ENCODE data around the gene ACAD8. TPM values are rescaled to one million over a fixed set of nuclear protein-coding genes. Genes with fewer than 3 reads are reported as not detected.

ACAD8 gene
- polyA plus RNA-seq, 1 donor from 2014 or later: 68.8 TPM

- H3K27ac ChIP-seq (ENCODE audit: low read length): no peak overlapping the region
- TF ChIP-seq SMC3 (conservative IDR thresholded peaks at IDR 0.05; ENCODE audit: poor library complexity): no peak
- no peaks in the 10 kb centered on the region for H3K36me3 ChIP-seq (ENCODE audit: insufficient read depth, low read length)
- H3K9ac ChIP-seq (ENCODE audit: low read length): no peak overlapping the region
- H3K4me2 ChIP-seq (ENCODE audit: low read length): no peak overlapping the region
- H2AFZ ChIP-seq (ENCODE audit: low read depth, low read length): no peak overlapping the region
- no peaks in the 10 kb centered on the region for H4K20me1 ChIP-seq (ENCODE audit: insufficient read depth)
- no peaks in the 10 kb centered on the region for H3K9me2 ChIP-seq (ENCODE audit: insufficient read depth, low read length)
- H3K4me3 ChIP-seq (ENCODE audit: low read length): no peak overlapping the region
- no peaks in the 10 kb centered on the region for H3F3A ChIP-seq (ENCODE audit: insufficient read depth, low read length, poor library complexity, severe bottlenecking)
- no peaks in the 10 kb centered on the region for H3K79me2 ChIP-seq (replicated peaks; ENCODE audit: insufficient read depth, low read length)
- no peaks in the 10 kb centered on the region for H3K27me3 ChIP-seq (ENCODE audit: insufficient read depth, low read depth, low read length)
- no peaks in the 10 kb centered on the region for H3K9me3 ChIP-seq (ENCODE audit: low read length)
Observed at GRCh38 chr11:134294664-134295063, 41.3 kb downstream of the ACAD8 start.

- Histone ChIP-seq H3K27ac (ENCODE audit: low read length) (no peak overlapping the region), H3K9me2 (ENCODE audit: insufficient read depth, low read length) (no peaks in the 10 kb centered on the region), H3K4me2 (ENCODE audit: low read length) (no peak overlapping the region), H3K27me3 (ENCODE audit: insufficient read depth, low read depth, low read length) (no peaks in the 10 kb centered on the region), H3K79me2 (replicated peaks; ENCODE audit: insufficient read depth, low read length) (no peaks in the 10 kb centered on the region), H3F3A (ENCODE audit: insufficient read depth, low read length, poor library complexity, severe bottlenecking) (no peaks in the 10 kb centered on the region), H3K4me3 (ENCODE audit: low read length) (no peak overlapping the region), H3K9ac (ENCODE audit: low read length) (no peak overlapping the region), H2AFZ (ENCODE audit: low read depth, low read length) (no peak overlapping the region), H3K36me3 (ENCODE audit: insufficient read depth, low read length) (no peaks in the 10 kb centered on the region), H4K20me1 (ENCODE audit: insufficient read depth) (no peaks in the 10 kb centered on the region), H3K9me3 (ENCODE audit: low read length) (no peaks in the 10 kb centered on the region)
- TF ChIP-seq, protein P1, sequence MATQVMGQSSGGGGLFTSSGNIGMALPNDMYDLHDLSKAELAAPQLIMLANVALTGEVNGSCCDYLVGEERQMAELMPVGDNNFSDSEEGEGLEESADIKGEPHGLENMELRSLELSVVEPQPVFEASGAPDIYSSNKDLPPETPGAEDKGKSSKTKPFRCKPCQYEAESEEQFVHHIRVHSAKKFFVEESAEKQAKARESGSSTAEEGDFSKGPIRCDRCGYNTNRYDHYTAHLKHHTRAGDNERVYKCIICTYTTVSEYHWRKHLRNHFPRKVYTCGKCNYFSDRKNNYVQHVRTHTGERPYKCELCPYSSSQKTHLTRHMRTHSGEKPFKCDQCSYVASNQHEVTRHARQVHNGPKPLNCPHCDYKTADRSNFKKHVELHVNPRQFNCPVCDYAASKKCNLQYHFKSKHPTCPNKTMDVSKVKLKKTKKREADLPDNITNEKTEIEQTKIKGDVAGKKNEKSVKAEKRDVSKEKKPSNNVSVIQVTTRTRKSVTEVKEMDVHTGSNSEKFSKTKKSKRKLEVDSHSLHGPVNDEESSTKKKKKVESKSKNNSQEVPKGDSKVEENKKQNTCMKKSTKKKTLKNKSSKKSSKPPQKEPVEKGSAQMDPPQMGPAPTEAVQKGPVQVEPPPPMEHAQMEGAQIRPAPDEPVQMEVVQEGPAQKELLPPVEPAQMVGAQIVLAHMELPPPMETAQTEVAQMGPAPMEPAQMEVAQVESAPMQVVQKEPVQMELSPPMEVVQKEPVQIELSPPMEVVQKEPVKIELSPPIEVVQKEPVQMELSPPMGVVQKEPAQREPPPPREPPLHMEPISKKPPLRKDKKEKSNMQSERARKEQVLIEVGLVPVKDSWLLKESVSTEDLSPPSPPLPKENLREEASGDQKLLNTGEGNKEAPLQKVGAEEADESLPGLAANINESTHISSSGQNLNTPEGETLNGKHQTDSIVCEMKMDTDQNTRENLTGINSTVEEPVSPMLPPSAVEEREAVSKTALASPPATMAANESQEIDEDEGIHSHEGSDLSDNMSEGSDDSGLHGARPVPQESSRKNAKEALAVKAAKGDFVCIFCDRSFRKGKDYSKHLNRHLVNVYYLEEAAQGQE (IDR thresholded peaks at IDR 0.05; ENCODE audit: borderline replicate concordance): no peak
- TF ChIP-seq MXI1 (conservative IDR thresholded peaks at IDR 0.05; ENCODE audit: poor library complexity, severe bottlenecking) (no peak), TAF1 (IDR thresholded peaks at IDR 0.05; ENCODE audit: low read depth) (no peak), POLR2AphosphoS5 (IDR thresholded peaks at IDR 0.05) (no peak), EP300 (conservative IDR thresholded peaks at IDR 0.05; ENCODE audit: poor library complexity, severe bottlenecking) (no peak), RAD21 (conservative IDR thresholded peaks at IDR 0.05) (no peak), SMC3 (conservative IDR thresholded peaks at IDR 0.05; ENCODE audit: poor library complexity) (no peak), EZH2 (IDR thresholded peaks at IDR 0.05; ENCODE audit: borderline replicate concordance, insufficient read depth, low read length, poor library complexity, severe bottlenecking) (no peak)
- TF ChIP-seq, protein P2, sequence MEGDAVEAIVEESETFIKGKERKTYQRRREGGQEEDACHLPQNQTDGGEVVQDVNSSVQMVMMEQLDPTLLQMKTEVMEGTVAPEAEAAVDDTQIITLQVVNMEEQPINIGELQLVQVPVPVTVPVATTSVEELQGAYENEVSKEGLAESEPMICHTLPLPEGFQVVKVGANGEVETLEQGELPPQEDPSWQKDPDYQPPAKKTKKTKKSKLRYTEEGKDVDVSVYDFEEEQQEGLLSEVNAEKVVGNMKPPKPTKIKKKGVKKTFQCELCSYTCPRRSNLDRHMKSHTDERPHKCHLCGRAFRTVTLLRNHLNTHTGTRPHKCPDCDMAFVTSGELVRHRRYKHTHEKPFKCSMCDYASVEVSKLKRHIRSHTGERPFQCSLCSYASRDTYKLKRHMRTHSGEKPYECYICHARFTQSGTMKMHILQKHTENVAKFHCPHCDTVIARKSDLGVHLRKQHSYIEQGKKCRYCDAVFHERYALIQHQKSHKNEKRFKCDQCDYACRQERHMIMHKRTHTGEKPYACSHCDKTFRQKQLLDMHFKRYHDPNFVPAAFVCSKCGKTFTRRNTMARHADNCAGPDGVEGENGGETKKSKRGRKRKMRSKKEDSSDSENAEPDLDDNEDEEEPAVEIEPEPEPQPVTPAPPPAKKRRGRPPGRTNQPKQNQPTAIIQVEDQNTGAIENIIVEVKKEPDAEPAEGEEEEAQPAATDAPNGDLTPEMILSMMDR (IDR thresholded peaks at IDR 0.05; ENCODE audit: poor library complexity, severe bottlenecking): no peak
Observed at GRCh38 chr11:134312223-134312622, 58.9 kb downstream of the ACAD8 start.

DNA sequence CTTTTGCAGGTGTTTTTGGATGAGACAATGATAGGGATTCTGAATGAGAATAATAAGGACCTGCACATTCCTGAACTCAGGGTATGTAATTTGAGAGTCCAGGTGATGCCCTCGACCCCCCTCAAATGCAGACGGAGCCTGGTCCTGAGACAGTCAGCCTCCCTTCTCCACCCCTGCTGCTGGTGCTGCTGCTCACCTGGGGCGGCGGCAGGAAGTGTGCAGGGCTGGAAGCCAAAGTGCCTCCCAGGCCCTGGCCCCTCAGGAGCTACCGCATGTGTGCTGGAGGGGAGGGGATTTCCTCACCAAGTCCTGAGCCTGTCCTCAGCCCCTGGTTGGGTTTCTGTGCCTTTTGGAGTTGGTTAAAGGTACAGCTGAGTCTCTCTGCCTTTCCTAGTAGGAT is 59.4 kb downstream of the ACAD8 start:
- no peaks in the 10 kb centered on the region for H3K9me3 ChIP-seq (ENCODE audit: low read length)
- no peak overlapping the region for H3K27ac ChIP-seq (ENCODE audit: low read length)
- no peak overlapping the region for H2AFZ ChIP-seq (ENCODE audit: low read depth, low read length)
- no peaks in the 10 kb centered on the region for H3K27me3 ChIP-seq (ENCODE audit: insufficient read depth, low read depth, low read length)
- H3K4me2 ChIP-seq (ENCODE audit: low read length): no peak overlapping the region
- no peak overlapping the region for H3K9ac ChIP-seq (ENCODE audit: low read length)
- H3K4me3 ChIP-seq (ENCODE audit: low read length): no peak overlapping the region
- TF ChIP-seq, protein P1 (IDR thresholded peaks at IDR 0.05; ENCODE audit: borderline replicate concordance): no peak
- TF ChIP-seq MXI1 (conservative IDR thresholded peaks at IDR 0.05; ENCODE audit: poor library complexity, severe bottlenecking) (no peak), SMC3 (conservative IDR thresholded peaks at IDR 0.05; ENCODE audit: poor library complexity) (no peak), EP300 (conservative IDR thresholded peaks at IDR 0.05; ENCODE audit: poor library complexity, severe bottlenecking) (no peak), RAD21 (conservative IDR thresholded peaks at IDR 0.05) (no peak), EZH2 (IDR thresholded peaks at IDR 0.05; ENCODE audit: borderline replicate concordance, insufficient read depth, low read length, poor library complexity, severe bottlenecking) (no peak), POLR2AphosphoS5 (IDR thresholded peaks at IDR 0.05) (no peak), TAF1 (IDR thresholded peaks at IDR 0.05; ENCODE audit: low read depth) (no peak)
- TF ChIP-seq, protein P2 (IDR thresholded peaks at IDR 0.05; ENCODE audit: poor library complexity, severe bottlenecking): no peak
- H3K36me3 ChIP-seq (ENCODE audit: insufficient read depth, low read length): no peaks in the 10 kb centered on the region
- no peaks in the 10 kb centered on the region for H3F3A ChIP-seq (ENCODE audit: insufficient read depth, low read length, poor library complexity, severe bottlenecking)
- no peaks in the 10 kb centered on the region for H4K20me1 ChIP-seq (ENCODE audit: insufficient read depth)
- H3K9me2 ChIP-seq (ENCODE audit: insufficient read depth, low read length): no peaks in the 10 kb centered on the region
- H3K79me2 ChIP-seq (replicated peaks; ENCODE audit: insufficient read depth, low read length): no peaks in the 10 kb centered on the region
